NCI-H146 treated with DMSO at 0.1 percent for 48 hours (cell line): ENCODE results near the gene PSMB9.
"Not testable (repeated sequence)": the region's sequence is repeated elsewhere in the genome, so short reads cannot be mapped to it uniquely, and the experiment has no call there.

Experiments
- DNase-seq: peaks from one replicate; lab custom pipeline; 2025; ENCODE audit not compliant: unreplicated experiment; lab: John Stamatoyannopoulos, UW

Gene PSMB9

GRCh38 chr6:32853541-32854375 lies at the start of gene PSMB9, which contains the start of gene TAP1:
Gene PSMB9 (plus strand): TSS chr6:32854192. CDS start chr6:32854230, 38 bp downstream.
Gene TAP1 (minus strand): TSS chr6:32853704. CDS start chr6:32853636, 68 bp downstream.
- DNase-seq: peak; percentile 46

GRCh38 chr6:32805404-32805803 lies 48.6 kb upstream of the PSMB9 start:
- not testable (repeated sequence) for DNase-seq

- no peak for DNase-seq
Measured at GRCh38 chr6:32807020-32807580, 46.9 kb upstream of the PSMB9 start.

GRCh38 chr6:32809171-32809570 lies 44.8 kb upstream of the PSMB9 start:
- DNase-seq: no peak

- DNase-seq: no peak
Measured at GRCh38 chr6:32814145-32814544, 39.8 kb upstream of the PSMB9 start.

GRCh38 chr6:32815115-32815514 lies 38.9 kb upstream of the PSMB9 start:
- DNase-seq: no peak

- DNase-seq: no peak
Measured at GRCh38 chr6:32815996-32816395, 38.0 kb upstream of the PSMB9 start.

- no peak for DNase-seq
Measured at GRCh38 chr6:32816746-32817204, 37.2 kb upstream of the PSMB9 start, which contains the start of gene HLA-DOB. Gene HLA-DOB (minus strand): TSS chr6:32817002. CDS start chr6:32816951, 51 bp downstream.

- DNase-seq: no peak
Measured at GRCh38 chr6:32818867-32819266, 35.1 kb upstream of the PSMB9 start.

- no peak for DNase-seq
Measured at GRCh38 chr6:32819729-32820128, 34.3 kb upstream of the PSMB9 start.

- DNase-seq: no peak
Measured at GRCh38 chr6:32825966-32826365, 28.0 kb upstream of the PSMB9 start.

GRCh38 chr6:32827025-32827424 lies 27.0 kb upstream of the PSMB9 start:
- no peak for DNase-seq

GRCh38 chr6:32829495-32829894 lies 24.5 kb upstream of the PSMB9 start:
- no peak for DNase-seq

- DNase-seq: no peak
Measured at GRCh38 chr6:32830017-32830416, 24.0 kb upstream of the PSMB9 start.

- no peak for DNase-seq
Measured at GRCh38 chr6:32830936-32831335, 23.1 kb upstream of the PSMB9 start.

- no peak for DNase-seq
Measured at GRCh38 chr6:32832535-32832934, 21.5 kb upstream of the PSMB9 start.

- DNase-seq: no peak
Measured at GRCh38 chr6:32833664-32834063, 20.3 kb upstream of the PSMB9 start.

GRCh38 chr6:32835167-32835893 lies 18.7 kb upstream of the PSMB9 start:
- DNase-seq: no peak

- no peak for DNase-seq
Measured at GRCh38 chr6:32836873-32837272, 17.1 kb upstream of the PSMB9 start.

GRCh38 chr6:32837651-32838113 lies 16.3 kb upstream of the PSMB9 start:
- no peak for DNase-seq
